Nephron progenitor cell (in vitro differentiated cells): Measurements from ENCODE around the gene SND1.

Experiments
- DNase-seq: peaks from one replicate; pipeline ENCODE4 v3.0.0; 2021
- H3K27ac Mint-ChIP-seq: 2 replicates; pipeline ENCODE4 v1.8.0; 2021; ENCODE audit warnings: mild to moderate bottlenecking, moderate library complexity, mixed read lengths
- H3K27me3 Mint-ChIP-seq: 2 replicates; pipeline ENCODE4 v1.8.0; 2021; ENCODE audit warnings: mild to moderate bottlenecking, low read depth, mixed read lengths; ENCODE audit not compliant: poor library complexity
- H3K36me3 Mint-ChIP-seq: 2 replicates; pipeline ENCODE4 v1.8.0; 2021; ENCODE audit warnings: low read depth, mixed read lengths
- H3K4me1 Mint-ChIP-seq: 2 replicates; pipeline ENCODE4 v1.8.0; 2021; ENCODE audit warnings: mixed read lengths
- H3K4me3 Mint-ChIP-seq: 2 replicates; pipeline ENCODE4 v1.8.0; 2021; ENCODE audit warnings: mild to moderate bottlenecking, moderate library complexity, mixed read lengths
- H3K9me3 Mint-ChIP-seq: 2 replicates; pipeline ENCODE4 v1.8.0; 2021; ENCODE audit warnings: mild to moderate bottlenecking, moderate library complexity, mixed read lengths
- TF ChIP-seq, protein P1 (sequence below): fragments of 200-600 bp; sonication (generic); IDR thresholded peaks from 2 replicates; pipeline ENCODE4 v1.5.0; 2021; ENCODE audit warnings: antibody characterized with exemption

The SND1 gene

DNA sequence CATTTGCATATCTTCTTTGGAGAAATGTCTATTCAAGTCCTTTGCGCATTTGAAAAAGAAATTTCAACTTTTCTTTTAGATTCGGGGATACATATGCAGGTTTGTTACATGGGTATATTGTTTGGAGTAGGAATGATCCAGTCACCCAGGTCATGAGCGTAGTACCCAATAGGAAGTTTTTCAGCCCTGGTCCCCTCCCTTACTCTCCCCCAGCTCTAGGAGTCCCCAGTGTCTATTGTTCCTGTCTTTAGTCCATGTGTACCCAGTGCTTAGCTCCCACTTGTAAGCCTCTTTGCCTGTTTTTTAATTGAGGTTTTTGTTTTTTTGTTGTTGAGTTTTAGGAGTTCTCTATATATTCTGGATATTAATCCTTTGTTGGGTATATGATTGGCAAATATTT is 63.3 kb downstream of the SND1 start:
- peaks cover 28% of the 10 kb centered on the region for H3K9me3 Mint-ChIP-seq
- peaks cover 59% of the 10 kb centered on the region for H3K36me3 Mint-ChIP-seq
- DNase-seq: no peak
- H3K27me3 Mint-ChIP-seq: no peaks in the 10 kb centered on the region
- TF ChIP-seq, protein P1, sequence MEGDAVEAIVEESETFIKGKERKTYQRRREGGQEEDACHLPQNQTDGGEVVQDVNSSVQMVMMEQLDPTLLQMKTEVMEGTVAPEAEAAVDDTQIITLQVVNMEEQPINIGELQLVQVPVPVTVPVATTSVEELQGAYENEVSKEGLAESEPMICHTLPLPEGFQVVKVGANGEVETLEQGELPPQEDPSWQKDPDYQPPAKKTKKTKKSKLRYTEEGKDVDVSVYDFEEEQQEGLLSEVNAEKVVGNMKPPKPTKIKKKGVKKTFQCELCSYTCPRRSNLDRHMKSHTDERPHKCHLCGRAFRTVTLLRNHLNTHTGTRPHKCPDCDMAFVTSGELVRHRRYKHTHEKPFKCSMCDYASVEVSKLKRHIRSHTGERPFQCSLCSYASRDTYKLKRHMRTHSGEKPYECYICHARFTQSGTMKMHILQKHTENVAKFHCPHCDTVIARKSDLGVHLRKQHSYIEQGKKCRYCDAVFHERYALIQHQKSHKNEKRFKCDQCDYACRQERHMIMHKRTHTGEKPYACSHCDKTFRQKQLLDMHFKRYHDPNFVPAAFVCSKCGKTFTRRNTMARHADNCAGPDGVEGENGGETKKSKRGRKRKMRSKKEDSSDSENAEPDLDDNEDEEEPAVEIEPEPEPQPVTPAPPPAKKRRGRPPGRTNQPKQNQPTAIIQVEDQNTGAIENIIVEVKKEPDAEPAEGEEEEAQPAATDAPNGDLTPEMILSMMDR: no peak
- no peak overlapping the region for H3K4me3 Mint-ChIP-seq
- no peaks in the 10 kb centered on the region for H3K4me1 Mint-ChIP-seq
- H3K27ac Mint-ChIP-seq: no peak overlapping the region

DNA sequence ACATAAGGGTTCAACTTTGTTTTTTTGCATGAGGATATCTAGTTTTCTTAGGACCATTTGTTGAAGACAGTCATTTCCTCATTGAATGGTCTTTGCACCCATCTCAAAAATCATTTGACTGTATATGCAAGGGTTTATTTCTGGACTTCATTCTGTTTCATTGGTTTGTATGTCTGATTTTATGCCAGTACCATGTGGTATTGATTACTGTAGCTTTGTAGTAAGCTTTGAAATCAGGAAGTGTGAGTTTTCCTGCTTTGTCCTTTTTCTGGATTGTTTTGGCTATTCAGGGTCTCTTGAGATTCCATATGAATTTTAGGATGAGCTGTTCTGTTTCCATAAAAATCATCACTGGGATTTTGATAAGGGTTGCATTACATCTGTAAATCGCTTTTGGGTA is 63.9 kb downstream of the SND1 start:
- DNase-seq: no peak
- no peaks in the 10 kb centered on the region for H3K27me3 Mint-ChIP-seq
- peaks cover 56% of the 10 kb centered on the region for H3K36me3 Mint-ChIP-seq
- no peak overlapping the region for H3K27ac Mint-ChIP-seq
- H3K9me3 Mint-ChIP-seq: peaks cover 23% of the 10 kb centered on the region
- H3K4me3 Mint-ChIP-seq: no peak overlapping the region
- TF ChIP-seq, protein P1: no peak
- H3K4me1 Mint-ChIP-seq: no peaks in the 10 kb centered on the region

DNA sequence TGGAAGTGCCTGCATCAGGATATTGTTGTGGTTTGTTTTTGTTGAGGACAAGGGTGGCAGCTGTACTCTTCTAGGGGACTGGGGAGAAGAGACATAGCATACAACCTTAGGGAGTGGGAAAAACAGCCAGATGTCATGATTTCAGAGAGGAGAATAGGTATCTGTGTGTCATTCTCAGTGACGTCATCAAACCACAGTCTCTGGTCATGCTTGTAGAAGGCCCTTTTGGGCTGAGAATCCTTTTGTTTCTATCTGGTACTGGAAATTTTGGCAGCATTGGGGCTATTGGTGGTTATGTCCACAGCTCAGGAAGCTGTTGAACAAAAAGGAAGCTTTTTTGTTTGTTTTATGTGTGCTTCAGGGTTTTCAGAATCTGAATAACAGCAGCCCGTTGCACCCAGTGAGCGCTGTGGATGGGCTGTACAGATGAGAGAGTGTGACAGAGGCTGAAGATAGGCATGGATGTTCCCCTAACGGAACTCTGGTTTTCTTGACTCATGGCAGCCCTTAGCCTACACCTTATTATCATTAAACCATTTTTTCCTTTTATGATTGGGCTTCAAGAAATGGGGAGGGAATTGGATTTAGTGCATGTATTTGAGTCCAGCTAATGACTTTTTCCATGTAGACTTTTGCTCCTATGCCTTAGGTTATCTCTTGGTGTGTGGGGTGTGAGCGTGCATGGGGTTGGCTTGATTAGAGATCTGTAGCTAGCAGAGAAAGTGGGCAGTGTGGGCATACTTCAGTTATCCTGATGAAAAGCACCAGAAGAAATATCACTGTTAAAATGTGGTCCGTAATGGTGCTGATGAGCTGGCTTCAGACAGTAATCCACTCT is 65.7 kb downstream of the SND1 start:
- TF ChIP-seq, protein P1: no peak
- Mint-ChIP-seq H3K9me3 (peaks cover 5% of the 10 kb centered on the region), H3K4me3 (no peak overlapping the region), H3K4me1 (no peaks in the 10 kb centered on the region), H3K36me3 (peaks cover 49% of the 10 kb centered on the region), H3K27me3 (no peaks in the 10 kb centered on the region), H3K27ac (no peak overlapping the region)
- DNase-seq: no peak

DNA sequence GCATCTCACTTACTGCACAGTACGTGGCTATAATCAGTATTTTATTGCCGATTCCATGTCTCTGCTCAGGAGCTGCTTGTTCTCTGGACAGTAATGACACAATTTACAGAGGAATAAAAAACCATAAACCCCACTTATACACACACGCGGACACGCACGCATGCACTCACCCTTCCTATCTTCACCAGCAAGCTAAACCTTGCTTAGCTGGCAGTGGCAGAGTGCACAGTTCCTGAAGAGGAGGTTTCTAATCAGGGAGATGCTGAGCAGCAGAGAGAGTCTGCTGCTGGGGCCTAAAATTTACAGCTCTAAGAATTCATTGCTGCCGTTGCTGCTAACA is 66.3 kb downstream of the SND1 start:
- no peaks in the 10 kb centered on the region for H3K4me1 Mint-ChIP-seq
- no peak for DNase-seq
- TF ChIP-seq, protein P1: no peak
- H3K27ac Mint-ChIP-seq: no peak overlapping the region
- no peaks in the 10 kb centered on the region for H3K27me3 Mint-ChIP-seq
- H3K4me3 Mint-ChIP-seq: no peak overlapping the region
- peaks cover 3% of the 10 kb centered on the region for H3K9me3 Mint-ChIP-seq
- peaks cover 49% of the 10 kb centered on the region for H3K36me3 Mint-ChIP-seq

DNA sequence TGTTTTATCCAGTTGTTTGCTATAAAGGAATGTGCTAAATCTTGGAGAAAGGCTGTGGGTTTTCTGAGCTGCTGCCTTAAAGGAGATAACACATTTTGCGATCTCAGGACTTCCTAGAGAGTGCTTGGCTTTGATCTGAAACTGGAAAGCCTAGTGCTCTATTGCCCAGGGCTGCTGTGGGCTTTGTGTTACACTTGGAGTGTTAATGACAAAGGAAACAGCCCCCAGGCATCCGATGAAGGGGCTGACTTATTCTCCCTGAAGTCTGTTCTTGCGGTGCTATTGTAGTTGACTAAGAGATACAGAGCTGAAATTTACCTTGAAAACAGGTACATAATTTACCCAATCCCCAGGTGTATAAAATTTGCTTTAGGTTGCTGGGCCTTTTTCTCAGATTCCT is 74.5 kb downstream of the SND1 start:
- TF ChIP-seq, protein P1: no peak
- Mint-ChIP-seq H3K4me3 (no peak overlapping the region), H3K4me1 (peaks cover 41% of the 10 kb centered on the region), H3K9me3 (no peaks in the 10 kb centered on the region), H3K36me3 (peaks cover 55% of the 10 kb centered on the region), H3K27ac (no peak overlapping the region), H3K27me3 (no peaks in the 10 kb centered on the region)
- DNase-seq: no peak

DNA sequence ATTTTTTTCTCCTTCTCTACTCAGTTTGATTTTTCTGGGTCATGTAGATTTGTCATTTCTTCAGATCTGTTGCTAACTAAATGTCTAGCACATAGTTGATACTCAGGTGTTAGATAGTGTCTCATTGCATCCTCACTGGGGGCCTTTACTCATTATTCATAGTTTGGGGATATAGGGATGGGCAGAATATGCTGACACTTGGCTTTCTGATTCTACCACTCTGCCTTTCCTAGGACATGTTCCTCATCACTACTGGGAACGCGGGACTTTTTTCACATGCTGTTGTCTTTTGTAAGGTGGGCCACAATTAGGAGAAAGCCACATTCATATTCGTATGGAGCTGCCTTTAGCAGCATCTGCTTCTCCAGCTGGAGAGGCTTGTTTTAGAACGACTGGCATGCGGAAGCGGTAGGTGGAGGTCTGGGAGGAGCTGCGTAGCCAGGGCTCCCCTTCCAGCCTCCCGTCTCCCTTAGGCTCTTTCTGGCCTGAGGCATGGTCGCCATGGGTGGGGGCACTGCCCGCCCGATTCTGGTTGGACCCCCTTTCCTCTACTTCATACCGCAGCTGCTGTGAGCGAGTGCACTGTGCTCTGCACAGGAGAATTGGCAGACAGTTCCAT is 78.8 kb downstream of the SND1 start:
- Mint-ChIP-seq H3K4me3 (no peak overlapping the region), H3K9me3 (no peaks in the 10 kb centered on the region), H3K27ac (no peak overlapping the region), H3K36me3 (peaks cover 48% of the 10 kb centered on the region), H3K27me3 (no peaks in the 10 kb centered on the region), H3K4me1 (peaks cover 34% of the 10 kb centered on the region)
- TF ChIP-seq, protein P1: no peak
- DNase-seq: no peak
